Neural progenitor cell (in vitro differentiated cells): Measurements from ENCODE around the gene MRPL2.

Experiments used
- CTCF ChIP-seq: fragments of 200-600 bp; sonication (generic); IDR thresholded peaks from 2 replicates; pipeline ENCODE4 v1.5.1; 2017; ENCODE audit warnings: antibody characterized with exemption, mild to moderate bottlenecking
- EZH2 ChIP-seq: fragments of 200-600 bp; sonication (generic); IDR thresholded peaks from 2 replicates; pipeline ENCODE4 v1.6.1; 2017; ENCODE audit warnings: antibody characterized with exemption, mild to moderate bottlenecking, moderate library complexity
- EZH2phosphoT487 ChIP-seq: fragments of 200-600 bp; sonication (generic); IDR thresholded peaks from 2 replicates; pipeline ENCODE4 v1.6.1; 2017; ENCODE audit warnings: antibody characterized with exemption

- TF ChIP-seq CTCF: no peak
- TF ChIP-seq EZH2: no peak
- TF ChIP-seq EZH2phosphoT487: no peak
Observed at GRCh38 chr6:43033496-43034189, 25.6 kb downstream of the MRPL2 start.
